Right ventricle myocardium inferior (tissue), 1 donor: ENCODE data around the gene BARX2. TPM values are rescaled to one million over a fixed set of nuclear protein-coding genes. Genes with fewer than 3 reads are reported as not detected.

ENCODE experiments used
- ATAC-seq: fragments of 200-7000 bp; cut with Tn5 transposase; one replicate; pipeline ENCODE4 v1.9.1; 2020; ENCODE audit warnings: mild to moderate bottlenecking, moderate library complexity
- DNase-seq: peaks from one replicate; pipeline ENCODE4 v3.0.0; 2021; ENCODE audit errors: missing footprints
- intact Hi-C: fragments of 100-400 bp; cut with DNase I; formaldehyde crosslinking; loops from one replicate; pipeline ENCODE4 v1.11.0; 2022
- total RNA-seq: library from RNA; stranded (reverse); fragmentation: NEBNext Ultra II Directional; extraction: Animal tissue kit (Norgen Biotek cat#: 25700); gene quantifications from one replicate; pipeline ENCODE4 v1.2.1, GENCODE V29; 2021
- donor health status: DM: no; HTN: yes; CAD: no; lungs with severe emphysema.

The BARX2 gene
- total RNA-seq, 1 donor from 2014 or later, result not detected

GRCh38 chr11:129370715-129371114 lies 4.9 kb upstream of the BARX2 start:
- intact Hi-C loops, result no loop called here
- DNase-seq (no peak), ATAC-seq (no peak)

GRCh38 chr11:129372609-129373488 lies 2.8 kb upstream of the BARX2 start:
- peak; percentile 45 for DNase-seq
- intact Hi-C loops, result no loop called here
- ATAC-seq, result no peak

- no peak for ATAC-seq
- peak; percentile 59 for DNase-seq
- intact Hi-C loops, result no loop called here
Observed at GRCh38 chr11:129373489-129373953, 2.1 kb upstream of the BARX2 start.

GRCh38 chr11:129374081-129374992 lies 1.3 kb upstream of the BARX2 start:
- intact Hi-C loops, result no loop called here
- DNase-seq (peak; percentile 25), ATAC-seq (no peak)

- intact Hi-C loops, result no loop called here
- DNase-seq (peak; percentile 40), ATAC-seq (no peak)
Observed at GRCh38 chr11:129374993-129375750, 476 bp upstream of the BARX2 start.

GRCh38 chr11:129376658-129377341 lies 1.2 kb downstream of the BARX2 start:
- intact Hi-C loops, result no loop called here
- no peak for DNase-seq
- no peak for ATAC-seq

- ATAC-seq, result no peak
- no peak for DNase-seq
- intact Hi-C loops, result no loop called here
Observed at GRCh38 chr11:129377739-129378138, 2.1 kb downstream of the BARX2 start.

- DNase-seq (no peak), ATAC-seq (no peak)
- intact Hi-C loops, result no loop called here
Observed at GRCh38 chr11:129380413-129380812, 4.8 kb downstream of the BARX2 start.

GRCh38 chr11:129382583-129382982 lies 6.9 kb downstream of the BARX2 start:
- DNase-seq, result no peak
- intact Hi-C loops, result no loop called here
- no peak for ATAC-seq

GRCh38 chr11:129383060-129383459 lies 7.4 kb downstream of the BARX2 start:
- DNase-seq (no peak), ATAC-seq (no peak)
- intact Hi-C loops, result no loop called here

GRCh38 chr11:129383502-129383901 lies 7.9 kb downstream of the BARX2 start:
- DNase-seq, result no peak
- ATAC-seq, result no peak
- intact Hi-C loops, result no loop called here

- ATAC-seq, result no peak
- no peak for DNase-seq
- intact Hi-C loops, result no loop called here
Observed at GRCh38 chr11:129384415-129384814, 8.8 kb downstream of the BARX2 start.

- no peak for ATAC-seq
- intact Hi-C loops, result no loop called here
- DNase-seq, result no peak
Observed at GRCh38 chr11:129385801-129386200, 10.2 kb downstream of the BARX2 start.

GRCh38 chr11:129386795-129387397 lies 11.2 kb downstream of the BARX2 start:
- intact Hi-C loops, result no loop called here
- ATAC-seq (no peak), DNase-seq (no peak)

GRCh38 chr11:129387434-129387833 lies 11.8 kb downstream of the BARX2 start:
- ATAC-seq, result no peak
- intact Hi-C loops, result no loop called here
- DNase-seq, result no peak

GRCh38 chr11:129388824-129389223 lies 13.2 kb downstream of the BARX2 start:
- no peak for DNase-seq
- intact Hi-C loops, result no loop called here
- ATAC-seq, result no peak

- DNase-seq (no peak), ATAC-seq (no peak)
- intact Hi-C loops, result no loop called here
Observed at GRCh38 chr11:129390303-129390821, 14.7 kb downstream of the BARX2 start.

- intact Hi-C loops, result no loop called here
- ATAC-seq, result no peak
- no peak for DNase-seq
Observed at GRCh38 chr11:129391360-129391759, 15.7 kb downstream of the BARX2 start.
